CD4-positive, alpha-beta T cell treated with Interleukin-12 subunit alpha and Interleukin-12 subunit beta, for 1 hour (primary cell): Measurements from ENCODE around the gene VWA3B.

Experiments
- DNase-seq: peaks from one replicate; pipeline ENCODE4 v3.0.0-alpha.2; 2020

Gene VWA3B

DNA sequence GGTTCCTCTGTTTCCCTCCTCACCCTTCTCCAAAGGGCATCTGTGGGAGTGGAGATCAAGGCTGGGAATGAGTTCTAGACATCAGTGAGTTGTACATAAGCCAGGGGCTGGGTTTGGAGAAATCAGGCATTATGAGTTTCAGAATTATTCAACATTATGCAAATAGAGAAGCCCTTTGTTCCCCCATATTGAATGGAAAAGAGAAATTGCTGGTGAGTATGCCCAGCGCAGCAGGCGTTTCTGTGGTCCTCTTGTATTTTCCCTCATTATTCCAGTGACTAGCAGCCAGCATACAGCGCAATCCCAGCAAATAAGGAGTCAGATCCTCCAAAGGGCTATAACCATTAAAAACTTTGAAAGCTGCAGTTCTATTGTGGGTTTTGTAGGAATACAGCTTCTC lies 94.4 kb downstream of the VWA3B start:
- DNase-seq = no peak

DNA sequence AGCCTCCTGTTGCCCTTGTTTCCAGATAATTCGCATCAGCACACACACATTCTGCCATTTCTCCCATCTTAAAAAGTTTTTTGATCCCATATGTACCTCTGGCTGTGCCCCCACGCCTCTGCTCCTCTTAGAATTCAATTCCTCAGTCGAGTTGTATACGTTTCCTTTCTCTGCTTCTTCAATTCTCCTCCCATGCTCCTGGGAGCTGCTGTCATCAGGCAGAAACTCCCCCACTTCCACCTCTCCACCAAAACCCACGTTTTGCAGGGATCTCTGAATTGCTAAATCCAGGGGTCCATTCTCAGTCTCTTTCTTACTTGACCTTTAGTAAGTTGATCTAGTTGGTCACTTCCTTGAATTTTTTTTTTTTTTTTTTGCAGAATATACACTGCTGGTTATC lies 98.8 kb downstream of the VWA3B start:
- no peak for DNase-seq

DNA sequence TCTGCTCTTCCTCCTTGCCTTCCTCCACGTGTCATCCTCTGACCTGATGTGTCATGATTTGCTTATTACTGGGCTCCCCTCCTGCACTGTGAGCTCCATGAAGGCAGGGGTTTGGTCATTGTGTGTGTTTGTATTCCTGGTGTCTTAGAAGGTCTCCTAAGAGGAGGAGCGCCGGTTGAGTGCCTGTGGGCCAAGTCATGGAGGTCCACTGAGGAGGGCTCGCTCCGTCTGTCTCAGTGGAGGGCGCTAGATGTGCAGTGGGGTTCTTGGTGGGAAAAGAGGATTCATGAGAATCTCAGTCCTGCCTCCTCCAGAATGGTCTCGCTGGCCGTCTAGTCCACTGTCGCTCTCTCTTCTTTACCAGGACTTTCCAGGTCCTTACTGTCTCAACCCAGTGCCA lies 100.2 kb downstream of the VWA3B start:
- DNase-seq = no peak

DNA sequence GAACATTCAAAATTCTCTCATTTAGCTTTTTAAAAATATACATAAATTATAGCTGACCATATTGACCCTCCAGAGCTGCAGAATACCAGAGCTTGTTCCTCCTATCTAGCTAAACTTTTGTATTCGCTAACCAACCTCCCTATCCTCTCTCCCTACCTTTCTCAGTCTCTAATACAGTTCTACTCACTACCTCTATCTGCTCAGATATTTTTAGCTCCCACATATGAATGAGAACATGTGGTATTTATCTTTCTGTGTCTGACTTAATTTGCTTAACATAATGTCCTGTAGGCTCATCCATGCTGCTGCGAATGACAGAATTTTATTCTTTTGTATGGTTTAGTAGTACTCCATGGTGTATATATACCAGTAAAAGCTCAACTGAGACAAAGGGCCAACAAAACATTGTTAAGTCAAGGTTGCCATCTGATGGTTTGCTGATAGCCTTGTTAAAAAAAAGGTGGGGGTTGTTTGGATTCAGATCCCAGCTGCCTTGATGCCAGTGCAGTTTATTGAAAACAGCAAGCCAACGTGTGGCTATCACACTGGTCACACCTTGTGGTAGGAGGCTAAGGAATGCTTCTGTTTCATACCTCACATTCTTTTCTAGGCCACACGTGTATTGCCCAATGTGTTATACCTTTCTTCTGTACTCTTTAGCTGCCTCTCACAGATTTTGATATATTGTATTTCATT lies 101.5 kb downstream of the VWA3B start:
- DNase-seq = no peak

DNA sequence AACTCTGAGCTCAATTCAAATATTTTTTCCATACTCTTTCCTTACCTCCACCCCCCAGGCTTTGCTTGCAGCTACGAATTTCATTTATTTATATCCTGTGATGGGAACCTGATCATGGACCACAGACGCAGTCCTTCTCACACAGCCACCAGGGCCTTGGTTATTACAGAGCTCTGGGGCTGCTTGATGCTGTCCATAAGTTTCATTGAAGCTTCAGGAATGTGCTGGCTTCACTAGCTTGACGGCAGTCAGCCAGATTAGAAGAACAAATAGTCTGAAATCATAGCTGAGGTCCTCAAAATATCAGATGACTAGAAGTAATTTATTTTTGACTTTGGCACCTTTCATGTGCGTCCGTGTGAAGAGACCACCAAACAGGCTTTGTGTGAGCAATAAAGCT lies 104.9 kb downstream of the VWA3B start:
- DNase-seq = no peak

DNA sequence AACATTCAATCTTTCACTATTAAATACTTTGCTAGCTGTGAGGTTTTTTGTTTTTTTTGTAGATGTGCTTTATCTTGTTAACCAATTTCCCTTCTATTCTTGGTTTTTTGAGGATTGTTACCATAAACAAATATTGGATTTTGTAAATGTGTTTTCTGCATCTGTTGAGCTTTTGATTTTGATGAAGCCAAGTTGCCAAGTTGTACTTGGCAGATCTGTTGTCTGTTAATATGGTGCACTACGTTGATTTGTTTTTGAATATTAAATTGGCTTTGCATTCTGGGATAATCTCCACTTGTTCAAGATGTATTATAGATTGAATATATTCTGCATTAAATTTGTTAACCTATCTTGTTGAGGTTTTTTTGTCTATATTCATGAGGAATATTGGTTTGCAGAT lies 114.6 kb downstream of the VWA3B start:
- no peak for DNase-seq

DNA sequence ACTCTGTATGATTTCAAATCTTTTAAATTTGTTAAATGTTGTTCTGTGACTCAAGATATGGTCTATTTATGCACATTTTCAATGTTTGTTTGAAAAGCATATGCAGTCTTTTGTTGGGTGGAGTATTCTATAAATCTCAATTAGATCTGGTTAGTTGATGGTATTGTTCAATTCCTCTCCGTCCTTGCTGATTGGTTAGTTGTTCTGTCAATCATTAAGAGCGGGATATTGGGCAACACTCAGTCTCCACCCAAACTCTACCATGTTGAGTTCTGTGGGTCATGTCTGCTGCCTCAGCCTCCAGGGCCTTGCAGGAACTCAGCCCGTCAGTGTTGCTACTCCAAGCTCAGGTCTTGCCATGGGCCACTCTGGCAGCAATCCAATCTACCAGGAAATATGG lies 118.9 kb downstream of the VWA3B start:
- no peak for DNase-seq

DNA sequence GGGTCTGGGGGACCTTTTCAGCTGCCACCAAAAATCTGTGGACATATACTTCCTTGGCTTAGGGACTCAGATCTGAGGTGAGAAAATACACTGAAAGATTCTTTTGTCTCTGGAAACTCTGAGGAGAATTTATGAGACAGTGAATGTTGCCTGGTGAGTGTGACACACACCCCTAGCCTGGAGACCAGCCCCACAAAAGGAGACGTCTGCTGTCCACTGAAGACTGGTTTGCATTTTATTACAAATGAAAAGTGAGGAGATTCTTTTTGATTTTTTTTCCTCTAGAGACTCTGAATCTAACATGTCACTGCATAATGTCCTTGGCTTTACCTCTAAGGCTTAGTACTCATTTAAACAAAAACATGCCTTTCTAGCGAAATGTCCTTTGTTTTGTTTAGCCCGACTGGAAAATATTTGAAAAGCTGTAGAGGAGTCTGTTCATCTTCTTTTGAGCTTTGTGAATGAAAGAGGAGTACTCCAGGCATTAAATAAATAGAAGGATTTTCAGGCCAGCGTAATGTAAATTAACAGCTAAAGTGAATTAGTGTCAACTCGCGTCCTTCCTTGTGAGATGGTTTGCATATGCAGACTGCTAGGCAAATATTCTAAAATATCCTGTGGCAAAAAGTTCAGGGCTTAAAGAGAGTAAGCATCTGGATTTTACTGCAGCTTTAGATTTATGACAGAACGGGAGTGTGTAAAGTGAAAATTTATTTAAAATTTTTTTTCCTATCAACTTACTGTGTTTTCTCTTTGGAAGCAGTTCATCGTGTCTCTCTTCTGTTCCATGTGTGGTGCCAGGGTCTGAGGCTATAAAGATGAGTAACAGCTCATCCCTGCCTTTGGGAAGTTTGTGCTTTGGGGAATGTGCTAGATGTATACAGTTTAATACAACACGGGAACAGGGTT lies 125.4 kb downstream of the VWA3B start:
- no peak for DNase-seq

DNA sequence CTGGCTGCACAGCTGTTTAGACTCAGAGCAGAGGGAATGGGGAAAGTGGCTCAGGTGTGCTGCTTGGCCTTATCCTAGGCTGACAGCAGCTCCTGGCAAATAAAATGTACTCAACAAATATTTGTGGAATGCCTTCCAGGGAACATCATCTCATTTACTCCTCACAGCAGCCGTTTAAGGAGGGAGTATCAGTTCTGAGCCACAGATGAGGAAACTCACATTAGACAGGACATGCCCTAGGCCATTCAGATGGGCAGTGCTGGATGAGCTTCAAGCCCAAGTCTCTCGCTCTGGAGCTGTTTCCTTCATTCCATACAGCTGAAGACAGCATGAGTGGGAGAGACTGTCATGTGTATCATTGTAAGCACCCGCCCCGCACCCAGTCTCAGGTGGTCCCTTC lies 129.6 kb downstream of the VWA3B start:
- DNase-seq = no peak

DNA sequence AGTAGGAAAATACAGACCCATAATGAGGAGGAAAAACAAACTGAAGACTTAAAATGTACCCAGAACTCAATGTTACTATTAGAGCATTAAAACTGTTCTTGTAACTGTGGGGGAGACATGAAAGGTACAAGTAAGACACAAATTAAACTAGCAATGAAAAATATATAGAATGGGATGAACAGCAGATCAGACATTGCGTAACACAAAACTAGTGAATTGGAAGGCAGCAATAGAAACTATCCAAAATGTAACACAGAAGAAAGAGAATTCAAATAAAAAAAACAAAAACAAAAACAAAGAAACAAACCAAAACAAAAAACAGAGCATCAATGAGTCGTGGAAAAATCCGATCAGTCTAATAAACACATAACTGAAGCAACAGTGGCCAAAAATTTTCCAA lies 132.2 kb downstream of the VWA3B start:
- no peak for DNase-seq

DNA sequence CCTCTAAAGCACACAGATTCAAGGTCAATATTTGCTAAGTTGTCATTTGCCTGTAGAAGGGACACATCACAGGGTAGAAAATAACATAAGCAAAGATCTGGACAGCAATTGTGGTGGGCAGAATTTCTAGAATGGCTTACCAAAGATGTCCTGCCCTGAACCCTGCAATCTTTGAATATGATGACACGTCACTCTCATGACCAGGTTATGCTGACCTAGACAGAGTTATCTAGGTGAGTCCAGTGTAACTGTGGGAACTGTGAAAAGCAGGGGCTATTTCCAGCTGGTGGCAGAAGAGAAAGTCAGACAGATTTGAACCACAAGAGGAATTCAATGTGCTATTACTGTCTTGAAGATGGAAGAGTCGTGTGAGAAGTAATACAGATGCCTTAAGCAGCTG lies 147.0 kb downstream of the VWA3B start:
- no peak for DNase-seq

DNA sequence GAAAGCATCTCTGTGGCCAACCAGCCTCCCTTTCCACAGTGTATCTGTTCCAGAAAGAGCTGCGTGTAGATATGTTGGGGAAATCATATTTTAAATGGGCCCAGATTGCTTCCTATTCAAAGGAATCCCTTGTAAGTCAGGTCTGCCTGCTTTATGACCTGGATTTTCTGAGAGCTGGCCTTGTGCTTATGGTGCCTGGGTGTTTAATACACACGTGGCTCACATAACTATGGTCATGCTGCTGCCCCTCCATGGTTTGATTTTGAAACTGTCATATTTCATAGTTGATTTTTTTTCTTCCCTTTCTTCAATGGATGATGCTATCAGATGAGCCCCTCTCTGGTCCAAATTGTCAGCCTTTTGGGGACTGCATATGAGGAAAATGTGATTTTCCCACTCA lies 147.8 kb downstream of the VWA3B start:
- no peak for DNase-seq

DNA sequence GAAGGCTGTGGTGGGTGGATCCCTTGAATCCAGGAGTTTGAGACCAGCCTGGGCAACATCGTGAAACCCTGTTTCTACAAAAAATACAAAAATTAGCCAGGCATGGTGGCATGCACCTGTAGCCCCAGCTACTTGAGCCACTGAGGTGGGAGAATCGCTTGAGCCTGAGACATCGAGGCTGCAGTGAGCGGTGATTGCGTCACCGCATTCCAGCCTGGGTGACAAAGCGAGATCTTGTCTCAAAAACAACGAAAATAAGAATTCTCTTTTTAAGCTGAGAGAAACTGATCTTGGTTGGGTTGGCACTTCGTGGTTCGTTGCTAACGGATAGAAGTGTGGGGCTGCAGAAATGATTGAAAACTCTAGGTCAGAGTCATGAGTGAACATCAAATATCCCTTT lies 150.0 kb downstream of the VWA3B start:
- DNase-seq = no peak

DNA sequence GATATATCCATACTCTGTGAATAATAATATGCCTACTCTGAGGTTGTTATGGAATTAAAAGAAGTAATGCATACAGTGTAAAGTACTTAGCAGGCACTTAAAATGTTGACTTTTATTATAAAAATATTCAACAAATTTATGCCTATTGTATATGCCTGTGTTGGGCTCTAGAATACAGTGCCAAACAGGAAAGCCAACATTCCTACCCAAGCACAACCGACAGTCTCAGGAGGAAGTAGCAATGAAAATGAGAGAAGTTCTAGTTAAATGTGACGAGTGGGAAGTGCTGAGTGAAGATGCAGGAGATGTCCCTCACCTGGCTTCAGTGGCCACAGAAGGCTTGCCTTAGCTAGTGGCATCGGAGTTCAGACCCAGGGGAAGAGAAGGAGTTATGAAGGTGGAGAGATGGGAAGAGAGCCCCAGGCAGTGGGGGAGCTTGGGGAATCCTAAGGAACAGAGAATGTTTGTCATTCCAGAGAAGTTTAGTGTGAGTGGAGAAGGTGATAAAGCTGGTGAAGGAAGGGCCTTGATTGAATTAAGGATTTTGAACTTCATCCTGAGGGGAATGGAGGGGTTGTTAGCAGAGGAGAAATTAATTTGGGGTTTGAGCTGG lies 153.9 kb downstream of the VWA3B start:
- DNase-seq = no peak

DNA sequence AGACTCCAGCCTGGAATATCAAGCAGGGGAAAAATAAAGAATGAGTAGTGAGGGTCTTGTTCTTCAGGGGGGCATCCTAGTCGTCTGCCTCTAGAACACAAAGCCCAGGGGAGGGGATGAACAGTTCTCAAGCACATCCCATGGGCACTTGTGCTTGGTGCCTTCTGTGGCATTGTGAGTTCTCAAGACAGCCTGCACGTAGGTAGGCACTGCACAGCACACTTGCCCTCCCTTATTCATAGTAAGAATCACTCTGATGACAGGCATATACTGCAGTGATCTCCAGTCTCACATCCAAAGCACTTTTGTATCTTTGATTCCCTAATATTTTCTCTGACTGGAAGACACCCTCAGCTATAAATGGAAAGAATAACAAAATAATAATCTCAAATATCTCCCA lies 154.6 kb downstream of the VWA3B start:
- DNase-seq = no peak

DNA sequence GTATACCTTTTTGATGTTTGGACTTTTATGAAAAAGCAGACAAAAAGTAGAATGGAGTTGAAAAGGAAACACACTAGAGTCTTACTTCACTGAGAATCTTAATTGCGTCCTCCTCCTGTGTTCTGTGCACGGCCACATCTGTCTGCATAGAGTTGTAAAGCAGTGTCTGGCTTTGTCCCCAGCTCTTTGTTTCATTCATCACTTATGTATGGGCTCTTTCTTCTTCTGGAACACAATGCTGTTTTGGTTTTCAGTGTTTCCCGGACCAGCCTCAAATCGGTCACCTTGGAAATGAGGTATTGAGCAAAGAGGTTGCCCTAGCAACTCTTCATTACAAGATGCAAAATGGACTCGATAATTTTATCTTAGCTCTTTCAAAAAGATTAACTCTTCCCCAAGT lies 155.0 kb downstream of the VWA3B start:
- DNase-seq = no peak

DNA sequence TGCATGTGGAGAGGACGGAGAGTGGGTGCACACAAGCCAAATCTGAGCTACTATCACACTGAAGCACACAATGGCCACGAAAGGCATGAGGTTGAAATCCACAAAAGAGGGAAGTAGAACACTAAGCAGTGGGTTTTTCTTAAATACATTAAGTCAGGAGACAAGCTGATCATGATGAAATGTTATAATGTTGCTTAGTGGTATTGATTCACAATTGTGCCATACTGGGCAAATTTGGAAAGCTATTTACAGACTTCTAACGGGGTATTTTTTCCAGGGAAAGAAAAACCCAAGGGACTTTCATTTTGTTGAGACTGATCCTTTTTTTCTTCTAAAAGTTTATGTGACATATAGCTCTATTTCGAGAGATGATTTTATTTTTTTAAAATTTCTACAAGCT lies 158.5 kb downstream of the VWA3B start:
- no peak for DNase-seq

DNA sequence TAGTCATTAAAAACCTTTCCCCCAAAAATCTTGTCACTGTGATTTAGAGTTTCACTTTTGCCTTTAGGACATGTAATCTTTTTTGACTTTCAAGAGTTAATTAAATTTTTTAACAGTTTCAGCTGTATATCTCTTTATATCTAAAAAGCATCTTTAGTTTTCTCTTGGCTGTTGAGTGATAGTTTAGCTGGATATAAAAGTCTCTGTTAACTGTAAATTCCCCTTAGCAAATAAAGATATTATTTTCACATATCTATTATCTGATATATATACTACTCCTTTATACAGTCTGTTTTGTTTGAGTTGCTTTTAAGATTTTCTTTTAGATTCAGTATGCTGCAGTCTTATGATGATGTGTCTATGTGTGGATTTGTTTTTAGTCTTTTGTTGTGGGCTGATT lies 160.4 kb downstream of the VWA3B start:
- no peak for DNase-seq

DNA sequence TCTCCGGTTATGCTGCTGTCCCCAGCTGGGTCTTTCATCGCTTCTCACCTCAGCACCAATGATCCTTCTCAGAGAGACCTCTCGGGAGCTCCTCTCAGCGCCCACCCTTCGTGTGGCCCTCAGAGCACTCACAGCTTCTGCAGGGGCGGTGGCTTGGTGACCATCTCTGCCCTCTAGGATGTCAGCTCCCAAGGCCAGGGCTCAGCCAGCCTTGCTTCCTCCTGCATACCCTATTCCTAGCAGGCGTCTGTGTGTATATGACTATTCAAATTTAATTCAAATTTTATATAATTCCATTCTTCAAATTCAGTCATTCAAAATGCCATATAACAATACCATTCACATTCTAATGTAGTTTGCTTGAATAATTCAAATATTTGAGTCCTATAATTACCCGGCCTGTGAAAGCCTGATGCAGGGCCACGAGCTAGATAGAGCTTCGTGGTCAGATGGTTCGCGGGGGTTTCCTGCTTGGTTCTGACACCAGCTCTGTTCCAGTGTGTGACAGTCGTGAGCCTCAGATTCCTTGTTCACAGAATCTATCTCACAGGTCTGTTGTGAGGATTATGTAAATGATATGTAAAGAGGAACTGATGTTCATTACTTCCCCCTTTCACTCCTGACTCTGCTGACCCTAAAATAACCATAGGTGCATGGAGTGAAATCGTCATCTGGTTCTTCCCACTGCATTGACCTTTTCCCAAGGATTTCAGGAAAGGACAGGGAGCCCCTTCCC lies 165.2 kb downstream of the VWA3B start:
- no peak for DNase-seq

DNA sequence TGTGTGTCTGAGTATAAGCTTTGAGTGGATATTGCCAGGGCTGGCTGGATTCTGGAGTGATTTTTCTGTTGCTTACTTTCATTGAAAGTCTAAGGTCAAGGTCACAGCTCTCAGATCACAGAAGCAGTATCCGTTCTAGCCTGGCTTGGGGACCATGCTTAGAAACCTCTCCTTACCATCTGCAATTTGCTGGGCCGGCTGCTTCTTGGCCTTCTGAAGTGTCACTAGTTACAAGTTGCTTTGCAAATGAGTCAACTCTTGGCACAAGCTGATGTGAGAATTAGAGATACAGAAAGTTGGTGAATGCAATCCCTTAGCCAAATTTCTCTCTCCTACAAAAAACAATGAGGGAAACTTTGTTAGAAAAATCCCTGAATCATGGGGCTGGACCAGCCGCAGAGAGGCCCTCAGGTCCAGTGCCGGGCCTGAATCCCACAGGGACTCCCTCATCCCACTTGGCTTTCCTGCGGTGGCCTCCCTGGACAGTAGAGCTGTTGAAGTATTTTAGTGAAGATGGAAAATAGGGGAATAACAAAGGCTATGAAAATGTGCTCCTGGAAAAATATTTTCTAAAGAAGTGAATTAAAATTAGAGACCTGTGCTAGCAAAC lies 166.6 kb downstream of the VWA3B start:
- no peak for DNase-seq

DNA sequence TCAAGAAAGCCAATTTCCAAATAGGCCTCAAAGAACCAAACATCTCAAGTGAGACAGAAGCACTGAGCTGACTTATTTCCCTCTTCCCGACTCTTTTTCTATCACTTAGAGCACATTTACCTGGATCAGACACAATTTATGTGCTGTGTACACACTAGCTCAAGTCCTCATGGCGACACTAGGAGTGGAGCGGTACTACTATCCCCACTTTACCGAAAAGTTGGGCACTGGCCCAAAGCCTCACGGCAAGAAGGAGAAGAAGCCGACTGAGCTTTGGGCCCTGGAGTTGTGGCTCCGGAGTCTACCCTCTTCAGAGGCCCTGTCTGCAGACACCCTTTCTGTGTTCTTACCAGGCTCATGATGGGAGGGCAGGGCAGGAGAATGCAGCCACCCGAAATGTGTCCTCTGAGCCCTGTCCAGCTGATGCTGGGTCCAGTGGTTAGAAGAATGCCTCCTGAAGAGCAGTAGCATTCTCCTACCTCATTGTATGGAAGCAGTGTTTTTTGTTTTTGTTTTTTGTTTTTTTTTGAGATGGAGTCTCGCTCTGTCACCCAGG lies 167.6 kb downstream of the VWA3B start:
- DNase-seq = no peak

DNA sequence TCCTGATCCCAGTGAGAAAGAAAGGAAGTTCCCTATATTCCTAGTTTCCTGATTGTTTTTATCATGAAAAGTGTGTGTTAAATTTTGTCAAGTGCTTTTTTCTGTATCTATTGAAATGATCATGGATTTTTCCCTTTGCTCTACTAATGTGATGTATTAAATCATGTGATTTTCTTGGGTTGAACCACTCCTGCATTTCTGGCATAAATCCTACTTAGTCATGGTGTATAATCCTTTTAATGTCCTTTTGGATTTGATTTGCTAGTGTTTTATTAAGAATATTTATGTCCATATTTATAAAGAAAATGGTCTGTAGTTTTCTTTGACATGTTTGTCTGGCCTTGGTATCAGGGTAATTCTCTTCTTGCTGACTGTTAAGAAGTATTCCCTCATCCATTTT lies 171.9 kb downstream of the VWA3B start:
- DNase-seq = no peak

DNA sequence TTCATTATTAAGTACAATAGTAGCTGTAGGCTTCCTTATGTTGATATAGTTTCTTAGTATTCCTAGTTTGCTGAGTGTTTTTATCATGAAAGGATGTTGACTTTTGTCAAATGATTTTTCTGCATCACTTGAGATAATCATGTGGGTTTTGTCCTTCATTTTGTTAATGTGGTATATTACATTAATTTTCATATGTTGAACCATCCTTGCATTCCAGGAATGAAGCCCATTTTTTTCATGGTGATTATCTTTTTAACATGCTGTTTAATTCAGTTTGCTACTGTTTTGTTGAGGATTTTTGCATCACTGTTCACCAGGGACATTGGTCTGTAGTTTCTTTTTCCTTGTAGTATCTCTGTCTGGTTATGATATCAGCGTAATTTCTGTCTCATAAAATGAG lies 176.4 kb downstream of the VWA3B start:
- DNase-seq = no peak
